ENCODE data around the gene ADAP1. TPM values are rescaled to one million over a fixed set of nuclear protein-coding genes. Genes with fewer than 3 reads are reported as not detected.

ADAP1 gene
- total RNA-seq, 2 donors from 2014 or later, result 4.2 to 7.7 TPM

- Histone ChIP-seq H3K4me1 (peaks cover 0 to 4% of the 10 kb centered on the region in 2 donors), H3K9me3 (no peaks in the 10 kb centered on the region), H3K4me3 (no peak overlapping the region), H3K27ac (no peak overlapping the region), H3K27me3 (no peaks in the 10 kb centered on the region), H3K36me3 (no peaks in the 10 kb centered on the region)
- no peak for TF ChIP-seq CTCF (IDR thresholded peaks at IDR 0.05)
- no peak for DNase-seq (ENCODE audit: low spot score)
Measured at GRCh38 chr7:979886-980571, 25.5 kb upstream of the ADAP1 start.

DNA sequence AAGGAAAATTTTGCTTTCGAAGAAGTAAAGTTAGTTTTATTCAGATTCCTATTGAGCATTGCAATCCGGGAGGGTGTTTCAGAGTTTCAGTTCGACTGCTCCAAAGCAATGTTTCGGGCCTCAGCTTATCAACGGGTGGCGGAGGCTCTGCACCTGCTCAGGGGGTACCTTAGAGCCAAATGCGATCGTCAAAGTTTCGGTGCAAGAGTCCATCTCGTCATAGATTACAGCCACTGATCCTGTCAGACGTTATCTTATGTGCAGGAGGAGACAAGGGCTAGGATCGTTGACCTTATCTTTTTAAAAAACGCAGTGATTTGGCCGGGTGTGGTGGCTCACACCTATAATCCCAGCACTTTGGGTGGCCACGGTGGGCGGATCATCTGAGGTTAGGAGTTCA lies 24.7 kb upstream of the ADAP1 start:
- H3K4me1 ChIP-seq, result peaks cover 0 to 10% of the 10 kb centered on the region in 2 donors
- no peak for TF ChIP-seq CTCF (IDR thresholded peaks at IDR 0.05)
- no peak for DNase-seq (ENCODE audit: low spot score)
- H3K27ac ChIP-seq, result no peak overlapping the region
- no peaks in the 10 kb centered on the region for H3K27me3 ChIP-seq
- H3K4me3 ChIP-seq, result no peak overlapping the region
- H3K36me3 ChIP-seq, result no peaks in the 10 kb centered on the region
- H3K9me3 ChIP-seq, result no peaks in the 10 kb centered on the region

GRCh38 chr7:978416-979091 lies 24.1 kb upstream of the ADAP1 start:
- no peak overlapping the region for H3K4me3 ChIP-seq
- H3K36me3 ChIP-seq, result no peaks in the 10 kb centered on the region
- no peak overlapping the region for H3K27ac ChIP-seq
- H3K4me1 ChIP-seq, result peaks cover 0 to 16% of the 10 kb centered on the region in 2 donors
- no peak for TF ChIP-seq CTCF (IDR thresholded peaks at IDR 0.05)
- DNase-seq (ENCODE audit: low spot score), result no peak
- no peaks in the 10 kb centered on the region for H3K9me3 ChIP-seq
- no peaks in the 10 kb centered on the region for H3K27me3 ChIP-seq

DNA sequence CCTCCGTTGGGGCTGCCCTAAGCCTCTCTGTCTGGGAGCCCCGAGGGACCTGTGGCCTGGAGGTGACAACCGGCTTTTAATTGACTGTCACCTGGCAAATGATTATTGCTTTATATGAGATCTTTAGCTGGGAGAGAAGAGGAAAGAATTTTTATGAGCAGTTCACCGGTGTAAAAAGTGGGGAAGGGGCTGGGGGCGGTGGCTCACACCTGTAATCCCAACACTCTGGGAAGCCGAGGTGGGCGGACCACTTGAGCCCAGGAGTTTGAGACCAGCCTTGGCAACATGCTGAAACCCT lies 23.5 kb upstream of the ADAP1 start:
- peaks cover 2% of the 10 kb centered on the region for H3K36me3 ChIP-seq
- TF ChIP-seq CTCF (IDR thresholded peaks at IDR 0.05), result no peak
- no peak overlapping the region for H3K27ac ChIP-seq
- H3K27me3 ChIP-seq, result no peaks in the 10 kb centered on the region
- H3K9me3 ChIP-seq, result no peaks in the 10 kb centered on the region
- no peak overlapping the region for H3K4me3 ChIP-seq
- peaks cover 0 to 22% of the 10 kb centered on the region in 2 donors for H3K4me1 ChIP-seq
- DNase-seq (ENCODE audit: low spot score), result no peak

DNA sequence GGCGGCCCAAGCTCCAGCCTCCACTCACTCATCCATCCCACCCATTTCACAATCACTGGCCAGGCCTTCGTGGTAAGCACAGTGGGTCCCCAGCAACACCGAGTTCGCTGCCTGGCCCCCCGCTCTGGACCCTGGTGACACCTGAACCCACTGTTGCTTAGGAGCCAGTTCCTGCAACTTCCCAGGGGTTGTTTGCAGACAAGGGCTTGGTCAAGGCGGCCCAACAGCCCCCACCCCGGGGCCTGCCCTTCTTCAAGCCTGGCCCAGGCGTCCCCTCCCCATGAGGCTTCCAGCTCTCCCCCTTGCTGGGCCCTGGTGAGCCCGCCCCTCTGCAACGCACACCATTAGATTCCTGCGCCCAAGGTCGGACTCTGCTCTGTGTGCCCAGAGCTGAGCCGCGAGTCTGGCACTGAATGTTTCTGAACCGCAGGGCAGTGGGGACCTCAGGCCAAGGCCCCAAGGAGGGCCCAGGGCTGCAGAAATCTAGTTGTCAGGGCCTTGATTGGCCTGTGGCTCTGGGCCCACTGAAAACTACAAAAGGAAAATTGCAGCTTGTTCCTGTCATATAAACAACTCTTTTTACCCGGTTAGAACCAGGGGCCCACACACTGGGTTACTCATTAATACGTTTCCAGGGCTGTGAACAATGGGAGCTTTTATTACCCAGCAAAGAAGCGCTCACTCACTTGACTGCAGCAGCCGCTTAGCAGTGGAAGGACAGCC lies 23.0 kb upstream of the ADAP1 start:
- Histone ChIP-seq H3K27ac (no peak overlapping the region), H3K36me3 (peaks cover 7% of the 10 kb centered on the region), H3K27me3 (no peaks in the 10 kb centered on the region), H3K9me3 (no peaks in the 10 kb centered on the region), H3K4me3 (no peak overlapping the region), H3K4me1 (peaks cover 0 to 27% of the 10 kb centered on the region in 2 donors)
- DNase-seq (ENCODE audit: low spot score), result no peak
- no peak for TF ChIP-seq CTCF (IDR thresholded peaks at IDR 0.05)

All from right atrium auricular region (tissue), 2 donors.